K562 (cell line): ENCODE measurements around the gene TCOF1. TPM values are rescaled to one million over a fixed set of nuclear protein-coding genes. Genes with fewer than 3 reads are reported as not detected.
A peak's percentile ranks its signal among the peaks of the same experiment; 100 is the strongest.

ENCODE experiments used
- CBX3 ChIP-seq, 2 experiments: IDR thresholded peaks; 1 replicate in 1 of 2; 2 replicates in 1 of 2; pipeline ENCODE4 v1.6.1; 2012; ENCODE audit warnings: inconsistent platforms in 2 of 2, low read length in 2 of 2, borderline replicate concordance in 1 of 2, control low read depth in 1 of 2
- CGGBP1 ChIP-seq: fragments of 250-450 bp; sonication (Bioruptor Pico); IDR thresholded peaks from 2 replicates; pipeline ENCODE4 v1.9.0; 2021; ENCODE audit warnings: mild to moderate bottlenecking
- CHD1 ChIP-seq: fragments of 200-600 bp; sonication (generic); IDR thresholded peaks from one replicate; pipeline ENCODE4 v1.6.1; 2012; ENCODE audit warnings: mild to moderate bottlenecking, moderate library complexity, low read length, inconsistent platforms
- FOS ChIP-seq: IDR thresholded peaks from 3 replicates; pipeline ENCODE4 v1.6.1; 2011; ENCODE audit not compliant: insufficient read length; ENCODE audit errors: extremely low read depth
- HOMEZ ChIP-seq: fragments of 250-450 bp; sonication (Bioruptor Pico); IDR thresholded peaks from 2 replicates; pipeline ENCODE4 v1.4.0; 2020; ENCODE audit warnings: mild to moderate bottlenecking, moderate library complexity
- MNT ChIP-seq, 2 experiments: fragments of 450-650 bp; conservative IDR thresholded peaks; 2 replicates each; pipeline ENCODE4 v1.6.1; 2017; ENCODE audit warnings: mild to moderate bottlenecking in 2 of 2, moderate library complexity in 2 of 2
- SRSF7 ChIP-seq: fragments of 200-400 bp; formaldehyde crosslinking; optimal IDR thresholded peaks from 2 replicates; pipeline ENCODE3; 2017; ENCODE audit warnings: mild to moderate bottlenecking, low read depth, low read length
- SRSF9 ChIP-seq: fragments of 200-400 bp; formaldehyde crosslinking; IDR thresholded peaks from 2 replicates; pipeline ENCODE4 v1.6.1; 2017; ENCODE audit warnings: low read depth, low read length, borderline replicate concordance
- TAF7 ChIP-seq: fragments of 450-650 bp; IDR thresholded peaks from 2 replicates; pipeline ENCODE4 v1.6.1; 2016; ENCODE audit warnings: missing genetic modification characterization, missing compliant biosample characterization
- TFAM ChIP-seq: fragments of 250-450 bp; sonication (Bioruptor Pico); conservative IDR thresholded peaks from 2 replicates; pipeline ENCODE4 v1.5.0; 2021; ENCODE audit warnings: mild to moderate bottlenecking, moderate library complexity
- ZBTB1 ChIP-seq: sonication (generic); formaldehyde crosslinking; IDR thresholded peaks from 2 replicates; pipeline ENCODE4 v1.8.1; 2023; ENCODE audit warnings: missing genetic modification reagents, low read depth, mild to moderate bottlenecking, borderline replicate concordance
- ZBTB26 ChIP-seq: fragments of 450-650 bp; formaldehyde crosslinking; IDR thresholded peaks from 2 replicates; pipeline ENCODE4 v1.4.0; 2022; ENCODE audit warnings: missing genetic modification characterization
- ZKSCAN1 ChIP-seq: fragments of 150-350 bp; IDR thresholded peaks from 2 replicates; pipeline ENCODE4 v1.6.1; 2016; ENCODE audit warnings: low read depth, low read length
- ZNF121 ChIP-seq: sonication (generic); formaldehyde crosslinking; conservative IDR thresholded peaks from 2 replicates; pipeline ENCODE4 v1.8.0; 2022; ENCODE audit warnings: missing genetic modification reagents
- ZNF143 ChIP-seq: sonication (generic); formaldehyde crosslinking; IDR thresholded peaks from 2 replicates; pipeline ENCODE4 v1.9.0; 2022; ENCODE audit warnings: mild to moderate bottlenecking, missing genetic modification reagents
- ZNF175 ChIP-seq: fragments of 200-800 bp; sonication (Bioruptor generic); IDR thresholded peaks from 2 replicates; pipeline ENCODE4 v1.6.1; 2016; ENCODE audit warnings: low read depth, mild to moderate bottlenecking, missing genetic modification characterization, missing compliant biosample characterization
- ZNF280A ChIP-seq: fragments of 450-650 bp; IDR thresholded peaks from 2 replicates; pipeline ENCODE4 v1.6.1; 2018; ENCODE audit warnings: mild to moderate bottlenecking, low read depth; ENCODE audit not compliant: partially characterized antibody
- ZNF384 ChIP-seq: IDR thresholded peaks from 2 replicates; pipeline ENCODE4 v1.6.1; 2012; ENCODE audit warnings: low read depth, low read length, improper control_type of control experiment
- ZNF740 ChIP-seq, 3 experiments: fragments of 200-800 bp in 1 of 3; sonication (Bioruptor generic) in 1 of 3; sonication (generic) in 1 of 3; formaldehyde crosslinking in 1 of 3; IDR thresholded peaks; 2 replicates each; pipeline versions ENCODE4 v1.6.1 to v1.8.0; 2016 to 2022; ENCODE audit warnings: mild to moderate bottlenecking in 2 of 3, missing compliant biosample characterization in 2 of 3, missing genetic modification characterization in 2 of 3, missing genetic modification reagents in 1 of 3
- polyA plus RNA-seq, 8 experiments: library from polyadenylated mRNA; depleted of rRNA in 4 of 8; stranded (reverse) in 5 of 8; unstranded in 3 of 8; fragments of >200 nt; fragmentation: Nextera tagmentation in 2 of 8; fragmentation: Illumina TruSeq in 1 of 8; extraction: Ambion mirVana in 2 of 8; extraction: Trizol in 1 of 8; gene quantifications; 2 replicates each; pipeline versions ENCODE4 v1.2.1 to v1.2.3, GENCODE V29; 2011 to 2014; ENCODE audit warnings: inconsistent platforms in 1 of 8, missing spikeins in 1 of 8
- total RNA-seq, 7 experiments: library from RNA; depleted of rRNA in 6 of 7; stranded (reverse); fragments of >200 nt in 6 of 7; fragmentation: Illumina TruSeq in 2 of 7; extraction: Trizol in 2 of 7; gene quantifications; 2 replicates each; pipeline versions ENCODE4 v1.2.1 to v1.2.3, GENCODE V29; 2011 to 2021; ENCODE audit warnings: low replicate concordance in 1 of 7

The TCOF1 gene
- total and polyA plus RNA-seq, 9 of the 15 experiments (the other 6 are each of a cell fraction or from before 2014, with no cell fraction given), result 9.8 to 134 (median 61.7) TPM

- TF ChIP-seq ZBTB1 (CRISPR knock-in tag) (0 out of 2 replicates have a peak, but pooled peaks have one; percentile 42), ZNF175 (CRISPR knock-in tag) (no peak), ZNF384 (no peak), ZNF121 (CRISPR knock-in tag) (peak; percentile 64; the same call in 1 of the 2 replicates), SRSF7 (no peak), FOS (no peak), MNT (conservative IDR thresholded peaks at IDR 0.05) (peak in 1 of 2 experiments; percentile 8; a peak in 2 of 4 replicates), CGGBP1 (CRISPR knock-in tag) (no peak), ZKSCAN1 (no peak), ZNF143 (CRISPR knock-in tag) (no peak), ZNF740 (CRISPR knock-in tag; IDR thresholded peaks at IDR 0.05) (0 out of 2 replicates have a peak, but pooled peaks have one; percentile 2), ZNF740 (tag; IDR thresholded peaks at IDR 0.05) (no peak), ZNF280A (peak; percentile 17), TFAM (CRISPR knock-in tag) (no peak), TAF7 (tag) (no peak), CBX3 (IDR thresholded peaks at IDR 0.05; ENCODE audit: borderline replicate concordance in 1 of 2, low read length in 2 of 2) (no peak), SRSF9 (no peak), HOMEZ (no peak), CHD1 (peak; percentile 18), ZBTB26 (CRISPR knock-in tag) (no peak)
Measured at GRCh38 chr5:150358261-150359095, 981 bp downstream of the TCOF1 start (continued).
